Glomerular visceral epithelial cell (primary cell): Measurements from ENCODE around the gene LRRC42.
A peak's percentile ranks its signal among the peaks of the same experiment; 100 is the strongest.

Experiments used
- DNase-seq: peaks from one replicate; pipeline ENCODE4 v3.0.0-alpha.2; 2016; ENCODE audit errors: extremely low spot score

The LRRC42 gene

GRCh38 chr1:53946252-53947171 is at the start of gene LRRC42:
TSS of gene LRRC42 (plus strand) at chr1:53946350. CDS start at chr1:53952000, 5,650 bp downstream.
- DNase-seq = no peak

- peak; percentile 67 for DNase-seq
Observed at GRCh38 chr1:53896635-53897229, 49.4 kb upstream of the LRRC42 start.

GRCh38 chr1:53899206-53899628 is 46.9 kb upstream of the LRRC42 start:
- DNase-seq = peak; percentile 95

- DNase-seq = no peak
Observed at GRCh38 chr1:53899708-53900107, 46.4 kb upstream of the LRRC42 start.

- DNase-seq = no peak
Observed at GRCh38 chr1:53902235-53903138, 43.7 kb upstream of the LRRC42 start.

- no peak for DNase-seq
Observed at GRCh38 chr1:53905509-53905908, 40.6 kb upstream of the LRRC42 start.

GRCh38 chr1:53906121-53906520 is 40.0 kb upstream of the LRRC42 start:
- no peak for DNase-seq

GRCh38 chr1:53909946-53910345 is 36.2 kb upstream of the LRRC42 start:
- no peak for DNase-seq

GRCh38 chr1:53911442-53911841 is 34.7 kb upstream of the LRRC42 start:
- DNase-seq = no peak

- no peak for DNase-seq
Observed at GRCh38 chr1:53913352-53914033, 32.7 kb upstream of the LRRC42 start.

- DNase-seq = no peak
Observed at GRCh38 chr1:53918343-53918742, 27.8 kb upstream of the LRRC42 start.

- peak; percentile 31 for DNase-seq
Observed at GRCh38 chr1:53919675-53920066, 26.5 kb upstream of the LRRC42 start.

GRCh38 chr1:53927376-53927881 is 18.7 kb upstream of the LRRC42 start:
- DNase-seq = no peak

GRCh38 chr1:53929246-53929960 is 16.7 kb upstream of the LRRC42 start:
- DNase-seq = no peak

GRCh38 chr1:53930932-53931331 is 15.2 kb upstream of the LRRC42 start:
- DNase-seq = no peak

GRCh38 chr1:53931523-53931922 is 14.6 kb upstream of the LRRC42 start:
- DNase-seq = no peak

- no peak for DNase-seq
Observed at GRCh38 chr1:53934170-53934765, 11.9 kb upstream of the LRRC42 start.

- DNase-seq = no peak
Observed at GRCh38 chr1:53936430-53936829, 9.7 kb upstream of the LRRC42 start.

GRCh38 chr1:53938136-53938830 is 7.9 kb upstream of the LRRC42 start:
- no peak for DNase-seq
